Smooth muscle cell (in vitro differentiated cells): ENCODE results near the gene ST8SIA3. TPM values are rescaled to one million over a fixed set of nuclear protein-coding genes. Genes with fewer than 3 reads are reported as not detected.

ENCODE experiments used
- DNase-seq: peaks from one replicate; lab custom pipeline; 2025; ENCODE audit not compliant: unreplicated experiment; lab: John Stamatoyannopoulos, UW
- H2AFZ ChIP-seq: fragments of 200-600 bp; sonication (generic); 2 replicates; pipeline ENCODE4 v1.6.0; 2016; ENCODE audit warnings: antibody characterized with exemption, low read depth, mild to moderate bottlenecking
- H3F3A ChIP-seq: fragments of 200-600 bp; sonication (generic); 2 replicates; pipeline ENCODE4 v1.6.0; 2017; ENCODE audit warnings: antibody characterized with exemption, low read depth
- H3K27ac ChIP-seq: fragments of 200-600 bp; sonication (generic); 2 replicates; pipeline ENCODE4 v1.5.1; 2016; ENCODE audit warnings: low read depth, mild to moderate bottlenecking
- H3K27me3 ChIP-seq: fragments of 200-600 bp; sonication (generic); 2 replicates; pipeline ENCODE4 v1.6.1; 2016; ENCODE audit warnings: low read depth, mild to moderate bottlenecking
- H3K36me3 ChIP-seq: fragments of 200-600 bp; sonication (generic); 2 replicates; pipeline ENCODE4 v1.5.1; 2016; ENCODE audit warnings: low read depth
- H3K4me1 ChIP-seq: fragments of 200-600 bp; sonication (generic); 2 replicates; pipeline ENCODE4 v1.5.1; 2016; ENCODE audit warnings: low read depth
- H3K4me2 ChIP-seq: fragments of 200-600 bp; sonication (generic); 2 replicates; pipeline ENCODE4 v1.6.0; 2016; ENCODE audit warnings: mild to moderate bottlenecking
- H3K4me3 ChIP-seq: fragments of 200-600 bp; sonication (generic); 2 replicates; pipeline ENCODE4 v1.5.1; 2016; ENCODE audit warnings: mild to moderate bottlenecking
- H3K79me2 ChIP-seq: fragments of 200-600 bp; sonication (generic); 2 replicates; pipeline ENCODE4 v1.6.0; 2016; ENCODE audit warnings: low read depth, mild to moderate bottlenecking
- H3K9ac ChIP-seq: fragments of 200-600 bp; sonication (generic); 2 replicates; pipeline ENCODE4 v1.6.0; 2016; ENCODE audit warnings: low read depth
- H3K9me3 ChIP-seq: fragments of 200-600 bp; sonication (generic); replicated peaks from 2 replicates; pipeline ENCODE4 v1.5.1; 2016; ENCODE audit warnings: low read depth
- H4K20me1 ChIP-seq: fragments of 200-600 bp; sonication (generic); 2 replicates; pipeline ENCODE4 v1.6.0; 2016; ENCODE audit warnings: low read depth
- WGBS: methylation state at CpG from one replicate; pipeline ENCODE4 v1.1.7; 2016; ENCODE audit warnings: low lambda C conversion rate; 5-methylcytosine and 5-hydroxymethylcytosine counted together
- polyA plus RNA-seq: library from polyadenylated mRNA; unstranded; fragments of >200 nt; fragmentation: Nextera tagmentation; extraction: Ambion mirVana; gene quantifications from 2 replicates; pipeline ENCODE4 v1.2.1, GENCODE V29; 2016
- total RNA-seq: library from RNA; depleted of rRNA; stranded (reverse); fragments of >200 nt; gene quantifications from 2 replicates; pipeline ENCODE4 v1.2.3, GENCODE V29; 2014
- TF ChIP-seq, protein P1 (sequence below): fragments of 200-600 bp; sonication (generic); IDR thresholded peaks from 2 replicates; pipeline ENCODE4 v1.5.1; 2017; ENCODE audit warnings: borderline replicate concordance, mild to moderate bottlenecking, antibody characterized with exemption; ENCODE audit not compliant: insufficient read depth, poor library complexity, severe bottlenecking

Gene ST8SIA3
- total and polyA plus RNA-seq, 2 experiments from 2014 or later: not detected

DNA sequence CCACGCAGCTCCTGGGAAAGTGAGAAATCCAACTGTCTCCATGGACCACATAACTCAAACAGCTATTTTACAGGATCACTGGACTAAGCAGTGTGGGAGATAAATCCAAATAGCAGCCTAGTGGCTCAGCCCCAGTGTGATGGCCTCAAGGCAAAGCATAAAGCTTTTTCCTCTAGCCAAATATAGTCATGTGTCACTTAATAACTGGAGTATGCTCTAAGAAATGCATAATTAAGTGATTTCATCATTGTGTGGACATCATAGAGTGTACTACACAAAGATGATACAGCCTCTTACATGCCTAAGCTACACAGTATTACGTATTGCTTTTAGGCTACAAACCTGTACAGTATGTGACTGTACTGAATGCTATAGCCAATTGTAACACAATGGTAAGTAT, 31.8 kb upstream of the ST8SIA3 start:
- H4K20me1 ChIP-seq: no peaks in the 10 kb centered on the region
- no peak overlapping the region for H3K27ac ChIP-seq
- H3K9me3 ChIP-seq: no peaks in the 10 kb centered on the region
- H3K4me2 ChIP-seq: no peak overlapping the region
- H3K27me3 ChIP-seq: no peaks in the 10 kb centered on the region
- WGBS: 78% methylated on average over 2 of the region's 2 CpGs
- H3K36me3 ChIP-seq: no peaks in the 10 kb centered on the region
- H3K4me3 ChIP-seq: no peak overlapping the region
- no peak for DNase-seq
- TF ChIP-seq, protein P1, sequence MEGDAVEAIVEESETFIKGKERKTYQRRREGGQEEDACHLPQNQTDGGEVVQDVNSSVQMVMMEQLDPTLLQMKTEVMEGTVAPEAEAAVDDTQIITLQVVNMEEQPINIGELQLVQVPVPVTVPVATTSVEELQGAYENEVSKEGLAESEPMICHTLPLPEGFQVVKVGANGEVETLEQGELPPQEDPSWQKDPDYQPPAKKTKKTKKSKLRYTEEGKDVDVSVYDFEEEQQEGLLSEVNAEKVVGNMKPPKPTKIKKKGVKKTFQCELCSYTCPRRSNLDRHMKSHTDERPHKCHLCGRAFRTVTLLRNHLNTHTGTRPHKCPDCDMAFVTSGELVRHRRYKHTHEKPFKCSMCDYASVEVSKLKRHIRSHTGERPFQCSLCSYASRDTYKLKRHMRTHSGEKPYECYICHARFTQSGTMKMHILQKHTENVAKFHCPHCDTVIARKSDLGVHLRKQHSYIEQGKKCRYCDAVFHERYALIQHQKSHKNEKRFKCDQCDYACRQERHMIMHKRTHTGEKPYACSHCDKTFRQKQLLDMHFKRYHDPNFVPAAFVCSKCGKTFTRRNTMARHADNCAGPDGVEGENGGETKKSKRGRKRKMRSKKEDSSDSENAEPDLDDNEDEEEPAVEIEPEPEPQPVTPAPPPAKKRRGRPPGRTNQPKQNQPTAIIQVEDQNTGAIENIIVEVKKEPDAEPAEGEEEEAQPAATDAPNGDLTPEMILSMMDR: no peak
- no peak overlapping the region for H2AFZ ChIP-seq
- H3F3A ChIP-seq: no peaks in the 10 kb centered on the region
- no peaks in the 10 kb centered on the region for H3K4me1 ChIP-seq
- no peak overlapping the region for H3K9ac ChIP-seq
- H3K79me2 ChIP-seq: no peaks in the 10 kb centered on the region

DNA sequence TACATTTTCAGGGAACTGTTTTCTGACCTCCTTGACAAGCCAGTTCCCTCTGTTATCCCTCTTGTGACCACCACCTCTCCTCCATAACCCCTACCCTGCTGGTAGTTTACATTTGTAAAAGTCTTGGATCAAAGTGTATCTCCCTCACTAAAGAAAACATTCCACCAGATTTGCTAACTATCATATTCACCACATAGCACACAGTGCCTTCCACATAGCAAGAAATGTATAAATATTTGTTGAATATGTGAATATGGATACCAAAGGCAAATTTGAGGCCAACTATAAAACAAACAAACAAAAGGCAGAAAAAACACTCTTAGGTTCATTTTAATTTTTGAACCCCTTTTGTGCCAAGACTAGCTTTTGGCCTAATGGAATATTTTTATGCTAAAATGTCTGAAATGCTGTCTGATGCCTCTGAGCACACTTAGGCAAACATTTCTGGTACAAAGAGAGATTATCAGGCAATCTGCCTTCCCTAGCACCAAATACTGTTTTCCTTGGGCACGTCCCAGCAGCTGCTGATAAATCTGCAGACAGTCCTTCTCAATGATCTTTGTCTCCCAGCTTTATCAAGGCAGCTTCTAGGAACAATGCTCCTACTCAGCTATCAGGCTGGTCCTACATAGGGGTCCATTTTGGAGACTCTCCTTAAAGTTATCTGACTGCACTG, 26.7 kb upstream of the ST8SIA3 start:
- Histone ChIP-seq H3K9me3 (no peaks in the 10 kb centered on the region), H3K9ac (no peak overlapping the region), H3K27ac (no peak overlapping the region), H3K27me3 (no peaks in the 10 kb centered on the region), H3K36me3 (no peaks in the 10 kb centered on the region), H3K4me2 (no peak overlapping the region), H3K4me3 (no peak overlapping the region), H3K4me1 (no peaks in the 10 kb centered on the region), H3K79me2 (no peaks in the 10 kb centered on the region), H2AFZ (no peak overlapping the region), H4K20me1 (no peaks in the 10 kb centered on the region), H3F3A (no peaks in the 10 kb centered on the region)
- TF ChIP-seq, protein P1: no peak
- 47% methylated on average over 1 of the region's 1 CpG for WGBS
- no peak for DNase-seq

DNA sequence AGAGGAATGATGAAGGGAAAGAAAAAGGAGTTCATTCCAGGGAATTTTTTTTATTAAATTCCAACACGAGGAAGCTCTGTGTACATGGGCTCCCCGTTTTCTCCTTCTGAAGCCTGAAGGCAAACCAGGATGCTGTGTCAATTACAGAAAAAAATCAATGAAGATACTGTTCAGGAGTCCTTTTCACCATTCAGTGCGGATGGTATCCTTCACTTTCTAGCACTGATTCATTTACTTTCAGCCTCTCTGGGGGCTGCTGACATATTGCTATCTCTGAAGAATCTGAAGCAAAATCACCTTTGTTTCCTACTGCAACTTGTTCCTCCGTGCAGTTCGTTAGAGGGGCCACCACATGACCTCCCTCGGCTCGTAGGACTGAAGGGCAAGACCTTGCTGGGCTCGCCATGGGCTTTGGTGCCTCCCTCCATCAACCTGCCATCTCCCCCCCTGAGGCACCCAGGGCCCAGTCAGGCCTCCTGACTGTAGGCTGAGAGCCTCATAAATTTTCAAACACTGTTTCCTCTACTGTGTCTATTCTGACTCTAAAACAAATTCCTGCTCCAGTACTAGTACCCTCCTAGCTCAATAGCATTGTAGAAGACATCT, 25.5 kb upstream of the ST8SIA3 start:
- no peak overlapping the region for H3K9ac ChIP-seq
- no peaks in the 10 kb centered on the region for H3F3A ChIP-seq
- no peak overlapping the region for H2AFZ ChIP-seq
- WGBS: 91% methylated on average over 8 of the region's 8 CpGs
- no peaks in the 10 kb centered on the region for H4K20me1 ChIP-seq
- no peaks in the 10 kb centered on the region for H3K9me3 ChIP-seq
- H3K36me3 ChIP-seq: no peaks in the 10 kb centered on the region
- no peaks in the 10 kb centered on the region for H3K4me1 ChIP-seq
- DNase-seq: no peak
- TF ChIP-seq, protein P1: no peak
- no peak overlapping the region for H3K4me2 ChIP-seq
- H3K27me3 ChIP-seq: no peaks in the 10 kb centered on the region
- no peaks in the 10 kb centered on the region for H3K79me2 ChIP-seq
- H3K27ac ChIP-seq: no peak overlapping the region
- H3K4me3 ChIP-seq: no peak overlapping the region

DNA sequence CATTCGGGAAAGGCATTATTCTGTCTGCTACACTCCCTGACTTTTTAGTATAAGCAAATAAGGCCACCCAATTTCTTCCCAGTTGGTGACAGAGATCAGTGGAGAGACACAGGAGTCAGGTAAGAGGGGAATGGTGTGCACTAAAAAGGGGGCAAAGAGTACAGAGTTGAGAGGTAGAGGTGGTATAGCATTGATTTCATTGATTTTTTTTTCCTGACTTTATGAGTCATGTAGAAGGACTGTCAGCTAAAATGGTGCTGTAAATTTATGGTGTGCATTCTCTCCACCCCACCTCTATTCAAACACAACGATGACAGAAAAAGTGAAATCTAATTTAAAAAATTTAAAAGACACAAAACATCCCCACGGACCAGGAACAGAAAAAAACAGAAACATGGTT, 23.7 kb upstream of the ST8SIA3 start:
- Histone ChIP-seq H3K79me2 (no peaks in the 10 kb centered on the region), H3K4me2 (no peak overlapping the region), H2AFZ (no peak overlapping the region), H3K9me3 (no peaks in the 10 kb centered on the region), H3K27ac (no peak overlapping the region), H3K36me3 (no peaks in the 10 kb centered on the region), H3K9ac (no peak overlapping the region), H3K4me3 (no peak overlapping the region), H3K27me3 (no peaks in the 10 kb centered on the region), H4K20me1 (no peaks in the 10 kb centered on the region), H3K4me1 (no peaks in the 10 kb centered on the region), H3F3A (no peaks in the 10 kb centered on the region)
- 79% methylated on average over 3 of the region's 3 CpGs for WGBS
- DNase-seq: no peak
- TF ChIP-seq, protein P1: no peak
